Astrocyte (in vitro differentiated cells and primary cell): Measurements from ENCODE around the gene HYCC1. TPM values are rescaled to one million over a fixed set of nuclear protein-coding genes. Genes with fewer than 3 reads are reported as not detected.
A peak's percentile ranks its signal among the peaks of the same experiment; 100 is the strongest.

Source experiments
- DNase-seq: peaks from one replicate; pipeline ENCODE4 v3.0.0-alpha.2; 2010; ENCODE audit warnings: low read depth
- FAIRE-seq: peaks from 2 replicates; lab custom pipeline; 2011; peaks lifted over from hg19 to GRCh38; lab: Jason Lieb, UNC
- H2AFZ ChIP-seq: 2 replicates; pipeline ENCODE4 v1.6.0; 2012; ENCODE audit warnings: low read depth, low read length, inconsistent platforms
- H3K27ac ChIP-seq: 2 replicates; pipeline ENCODE4 v1.5.1; 2011; ENCODE audit warnings: low read depth, low read length, inconsistent platforms
- H3K27me3 ChIP-seq: 2 replicates; pipeline ENCODE4 v1.6.0; 2011; ENCODE audit warnings: low read length, inconsistent platforms; ENCODE audit not compliant: insufficient read depth
- H3K36me3 ChIP-seq: 2 replicates; pipeline ENCODE4 v1.5.1; 2011; ENCODE audit warnings: low read length, inconsistent platforms; ENCODE audit not compliant: insufficient read depth
- H3K4me1 ChIP-seq: 2 replicates; pipeline ENCODE4 v1.5.1; 2011; ENCODE audit warnings: low read length, inconsistent platforms; ENCODE audit not compliant: insufficient read depth
- H3K4me2 ChIP-seq: 2 replicates; pipeline ENCODE4 v1.6.0; 2012; ENCODE audit warnings: low read length, inconsistent platforms
- H3K4me3 ChIP-seq: 2 replicates; pipeline ENCODE4 v1.5.1; 2011; ENCODE audit warnings: low read depth, mild to moderate bottlenecking, low read length, inconsistent platforms; ENCODE audit not compliant: insufficient read depth
- H3K79me2 ChIP-seq: 2 replicates; pipeline ENCODE4 v1.6.0; 2012; ENCODE audit warnings: mild to moderate bottlenecking, low read length, inconsistent platforms; ENCODE audit not compliant: insufficient read depth
- H3K9ac ChIP-seq: 2 replicates; pipeline ENCODE4 v1.6.0; 2012; ENCODE audit warnings: mild to moderate bottlenecking, low read length, inconsistent platforms
- H3K9me3 ChIP-seq: 2 replicates; pipeline ENCODE4 v1.5.1; 2012; ENCODE audit warnings: low read depth, mild to moderate bottlenecking, low read length, inconsistent platforms; ENCODE audit not compliant: insufficient read depth
- H4K20me1 ChIP-seq: 2 replicates; pipeline ENCODE4 v1.6.0; 2012; ENCODE audit warnings: low read length, inconsistent platforms; ENCODE audit not compliant: insufficient read depth
- H3K27ac Mint-ChIP-seq: one replicate; pipeline ENCODE4 v1.8.0; 2021; ENCODE audit warnings: mild to moderate bottlenecking, mixed read lengths; ENCODE audit not compliant: unreplicated experiment
- H3K27me3 Mint-ChIP-seq: one replicate; pipeline ENCODE4 v1.8.0; 2021; ENCODE audit warnings: low read depth, mixed read lengths; ENCODE audit not compliant: unreplicated experiment
- H3K36me3 Mint-ChIP-seq: one replicate; pipeline ENCODE4 v1.8.0; 2021; ENCODE audit warnings: low read depth, mixed read lengths; ENCODE audit not compliant: unreplicated experiment
- H3K4me1 Mint-ChIP-seq: one replicate; pipeline ENCODE4 v1.8.0; 2021; ENCODE audit warnings: low read depth, mixed read lengths; ENCODE audit not compliant: unreplicated experiment
- H3K4me3 Mint-ChIP-seq: one replicate; pipeline ENCODE4 v1.8.0; 2021; ENCODE audit warnings: mild to moderate bottlenecking, moderate library complexity, mixed read lengths; ENCODE audit not compliant: unreplicated experiment
- H3K9me3 Mint-ChIP-seq: one replicate; pipeline ENCODE4 v1.8.0; 2021; ENCODE audit warnings: mild to moderate bottlenecking, mixed read lengths; ENCODE audit not compliant: unreplicated experiment
- EZH2 ChIP-seq: IDR thresholded peaks from 2 replicates; pipeline ENCODE4 v1.6.1; 2012; ENCODE audit warnings: mild to moderate bottlenecking, low read length, inconsistent platforms; ENCODE audit not compliant: insufficient read depth
- total RNA-seq: library from RNA; stranded (reverse); gene quantifications from 2 replicates; pipeline ENCODE4 v1.2.1, GENCODE V29; 2021
- TF ChIP-seq, protein P1 (sequence below): IDR thresholded peaks from 2 replicates; pipeline ENCODE4 v1.5.1; 2011; ENCODE audit warnings: low read depth, mild to moderate bottlenecking, inconsistent platforms, low read length, moderate library complexity; ENCODE audit not compliant: insufficient read depth

HYCC1 gene
- total RNA-seq, 1 donor from 2014 or later = 79.8 TPM

- H3K79me2 ChIP-seq = peaks cover 98% of the 10 kb centered on the region
- H3K9ac ChIP-seq = no peak overlapping the region
- no peaks in the 10 kb centered on the region for H3K27me3 ChIP-seq
- TF ChIP-seq, protein P1, sequence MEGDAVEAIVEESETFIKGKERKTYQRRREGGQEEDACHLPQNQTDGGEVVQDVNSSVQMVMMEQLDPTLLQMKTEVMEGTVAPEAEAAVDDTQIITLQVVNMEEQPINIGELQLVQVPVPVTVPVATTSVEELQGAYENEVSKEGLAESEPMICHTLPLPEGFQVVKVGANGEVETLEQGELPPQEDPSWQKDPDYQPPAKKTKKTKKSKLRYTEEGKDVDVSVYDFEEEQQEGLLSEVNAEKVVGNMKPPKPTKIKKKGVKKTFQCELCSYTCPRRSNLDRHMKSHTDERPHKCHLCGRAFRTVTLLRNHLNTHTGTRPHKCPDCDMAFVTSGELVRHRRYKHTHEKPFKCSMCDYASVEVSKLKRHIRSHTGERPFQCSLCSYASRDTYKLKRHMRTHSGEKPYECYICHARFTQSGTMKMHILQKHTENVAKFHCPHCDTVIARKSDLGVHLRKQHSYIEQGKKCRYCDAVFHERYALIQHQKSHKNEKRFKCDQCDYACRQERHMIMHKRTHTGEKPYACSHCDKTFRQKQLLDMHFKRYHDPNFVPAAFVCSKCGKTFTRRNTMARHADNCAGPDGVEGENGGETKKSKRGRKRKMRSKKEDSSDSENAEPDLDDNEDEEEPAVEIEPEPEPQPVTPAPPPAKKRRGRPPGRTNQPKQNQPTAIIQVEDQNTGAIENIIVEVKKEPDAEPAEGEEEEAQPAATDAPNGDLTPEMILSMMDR = no peak
- no peak for TF ChIP-seq EZH2
- Mint-ChIP-seq H3K27ac (no peak overlapping the region), H3K4me1 (peaks cover 7% of the 10 kb centered on the region), H3K27me3 (no peaks in the 10 kb centered on the region), H3K9me3 (no peaks in the 10 kb centered on the region), H3K4me3 (no peak overlapping the region), H3K36me3 (peaks cover 2% of the 10 kb centered on the region)
- peaks cover 2% of the 10 kb centered on the region for H3K36me3 ChIP-seq
- peak; percentile 46 for DNase-seq
- H3K4me3 ChIP-seq = no peak overlapping the region
- H4K20me1 ChIP-seq = peaks cover 52% of the 10 kb centered on the region
- H2AFZ ChIP-seq = no peak overlapping the region
- H3K4me1 ChIP-seq = peaks cover 14% of the 10 kb centered on the region
- H3K4me2 ChIP-seq = no peak overlapping the region
- no peak overlapping the region for H3K27ac ChIP-seq
- peak; percentile 87 for FAIRE-seq
- H3K9me3 ChIP-seq = no peaks in the 10 kb centered on the region
These were observed 13.2 kb downstream of the HYCC1 start for GRCh38 chr7:23000597-23001360.

GRCh38 chr7:22998519-22998896, 15.4 kb downstream of the HYCC1 start:
- Mint-ChIP-seq H3K4me3 (no peak overlapping the region), H3K36me3 (no peaks in the 10 kb centered on the region), H3K4me1 (peaks cover 3% of the 10 kb centered on the region), H3K9me3 (no peaks in the 10 kb centered on the region), H3K27me3 (no peaks in the 10 kb centered on the region), H3K27ac (no peak overlapping the region)
- peaks cover 98% of the 10 kb centered on the region for H3K79me2 ChIP-seq
- no peak overlapping the region for H3K4me2 ChIP-seq
- H3K9me3 ChIP-seq = no peaks in the 10 kb centered on the region
- H3K27ac ChIP-seq = no peak overlapping the region
- H2AFZ ChIP-seq = no peak overlapping the region
- H3K27me3 ChIP-seq = no peaks in the 10 kb centered on the region
- H3K4me1 ChIP-seq = peaks cover 5% of the 10 kb centered on the region
- FAIRE-seq (no peak), DNase-seq (no peak)
- no peak overlapping the region for H3K9ac ChIP-seq
- peaks cover 2% of the 10 kb centered on the region for H3K36me3 ChIP-seq
- H4K20me1 ChIP-seq = peaks cover 59% of the 10 kb centered on the region
- TF ChIP-seq, protein P1 = no peak
- TF ChIP-seq EZH2 = no peak
- H3K4me3 ChIP-seq = no peak overlapping the region
